Spleen (tissue), 7 donors: ENCODE measurements around the gene MYO5A.

ENCODE experiments used
- POLR2A ChIP-seq, 3 donors: fragments of 450-650 bp; IDR thresholded peaks; one replicate each; pipeline ENCODE4 v1.5.1; 2017; ENCODE audit warnings: antibody characterized with exemption in 3 of 3, mild to moderate bottlenecking in 1 of 3
- TF ChIP-seq, protein P1 (sequence below), 11 experiments: fragments of 200-600 bp in 7 of 11; fragments of 450-650 bp in 4 of 11; sonication (generic) in 4 of 11; IDR thresholded peaks in 8 of 11; conservative IDR thresholded peaks in 3 of 11; 1 replicate in 7 of 11; 2 replicates in 4 of 11; pipeline versions ENCODE4 v1.4.0 to v1.8.0; 2016 to 2021; ENCODE audit warnings: antibody characterized with exemption in 11 of 11, inconsistent platforms in 4 of 11, mild to moderate bottlenecking in 1 of 11
- donor health status: DM: no; HTN: no; CAD: no; lungs with moderate emphysema.
- donor health status: DM: no; HTN: no; CAD: no.
- donor health status: DM: no; HTN: no; CAD: no.

DNA sequence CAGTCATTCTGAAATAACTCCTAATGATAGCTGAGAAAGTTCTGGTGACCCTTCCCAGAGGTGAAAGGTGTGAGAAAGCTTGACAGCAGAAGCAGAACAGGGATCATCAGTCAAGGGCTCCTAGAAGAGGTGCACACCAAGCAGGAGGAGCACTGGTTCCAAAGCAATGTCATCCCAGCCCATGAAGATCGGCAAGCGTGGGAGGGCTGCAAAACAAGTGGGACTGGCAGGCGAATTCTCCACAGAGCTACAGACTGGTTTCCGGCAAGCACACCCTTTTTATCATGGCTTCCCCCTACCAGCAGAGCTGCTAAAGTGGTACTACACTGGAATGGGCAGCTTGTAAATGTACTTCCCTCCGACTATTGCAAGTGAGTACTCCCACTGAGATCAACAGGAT, 170.7 kb downstream of the MYO5A start:
- TF ChIP-seq, protein P1, sequence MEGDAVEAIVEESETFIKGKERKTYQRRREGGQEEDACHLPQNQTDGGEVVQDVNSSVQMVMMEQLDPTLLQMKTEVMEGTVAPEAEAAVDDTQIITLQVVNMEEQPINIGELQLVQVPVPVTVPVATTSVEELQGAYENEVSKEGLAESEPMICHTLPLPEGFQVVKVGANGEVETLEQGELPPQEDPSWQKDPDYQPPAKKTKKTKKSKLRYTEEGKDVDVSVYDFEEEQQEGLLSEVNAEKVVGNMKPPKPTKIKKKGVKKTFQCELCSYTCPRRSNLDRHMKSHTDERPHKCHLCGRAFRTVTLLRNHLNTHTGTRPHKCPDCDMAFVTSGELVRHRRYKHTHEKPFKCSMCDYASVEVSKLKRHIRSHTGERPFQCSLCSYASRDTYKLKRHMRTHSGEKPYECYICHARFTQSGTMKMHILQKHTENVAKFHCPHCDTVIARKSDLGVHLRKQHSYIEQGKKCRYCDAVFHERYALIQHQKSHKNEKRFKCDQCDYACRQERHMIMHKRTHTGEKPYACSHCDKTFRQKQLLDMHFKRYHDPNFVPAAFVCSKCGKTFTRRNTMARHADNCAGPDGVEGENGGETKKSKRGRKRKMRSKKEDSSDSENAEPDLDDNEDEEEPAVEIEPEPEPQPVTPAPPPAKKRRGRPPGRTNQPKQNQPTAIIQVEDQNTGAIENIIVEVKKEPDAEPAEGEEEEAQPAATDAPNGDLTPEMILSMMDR (IDR thresholded peaks at IDR 0.05 in 8 of 11, conservative IDR thresholded peaks at IDR 0.05 in 3 of 11): no peak
- TF ChIP-seq POLR2A (IDR thresholded peaks at IDR 0.05): no peak
